NB4 (cell line): Measurements from ENCODE around the gene KCTD19.

Source experiments
- MAX ChIP-seq: IDR thresholded peaks from 2 replicates; pipeline ENCODE4 v1.6.1; 2011; ENCODE audit warnings: low read depth, low read length
- MYC ChIP-seq: IDR thresholded peaks from 2 replicates; pipeline ENCODE4 v1.6.1; 2011; ENCODE audit warnings: low read depth, low read length
- POLR2A ChIP-seq: IDR thresholded peaks from 2 replicates; pipeline ENCODE4 v1.6.1; 2011; ENCODE audit warnings: mild to moderate bottlenecking; ENCODE audit not compliant: insufficient read length; ENCODE audit errors: extremely low read depth
- TF ChIP-seq, protein P1 (sequence below): IDR thresholded peaks from one replicate; pipeline ENCODE4 v1.5.1; 2012; ENCODE audit warnings: low read depth, low read length

- TF ChIP-seq, protein P1, sequence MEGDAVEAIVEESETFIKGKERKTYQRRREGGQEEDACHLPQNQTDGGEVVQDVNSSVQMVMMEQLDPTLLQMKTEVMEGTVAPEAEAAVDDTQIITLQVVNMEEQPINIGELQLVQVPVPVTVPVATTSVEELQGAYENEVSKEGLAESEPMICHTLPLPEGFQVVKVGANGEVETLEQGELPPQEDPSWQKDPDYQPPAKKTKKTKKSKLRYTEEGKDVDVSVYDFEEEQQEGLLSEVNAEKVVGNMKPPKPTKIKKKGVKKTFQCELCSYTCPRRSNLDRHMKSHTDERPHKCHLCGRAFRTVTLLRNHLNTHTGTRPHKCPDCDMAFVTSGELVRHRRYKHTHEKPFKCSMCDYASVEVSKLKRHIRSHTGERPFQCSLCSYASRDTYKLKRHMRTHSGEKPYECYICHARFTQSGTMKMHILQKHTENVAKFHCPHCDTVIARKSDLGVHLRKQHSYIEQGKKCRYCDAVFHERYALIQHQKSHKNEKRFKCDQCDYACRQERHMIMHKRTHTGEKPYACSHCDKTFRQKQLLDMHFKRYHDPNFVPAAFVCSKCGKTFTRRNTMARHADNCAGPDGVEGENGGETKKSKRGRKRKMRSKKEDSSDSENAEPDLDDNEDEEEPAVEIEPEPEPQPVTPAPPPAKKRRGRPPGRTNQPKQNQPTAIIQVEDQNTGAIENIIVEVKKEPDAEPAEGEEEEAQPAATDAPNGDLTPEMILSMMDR: no peak
- TF ChIP-seq MAX (no peak), MYC (no peak), POLR2A (no peak)
These were observed 44.1 kb downstream of the KCTD19 start for GRCh38 chr16:67282447-67282805.
